ENCODE measurements around the gene RNF167.
A peak's percentile ranks its signal among the peaks of the same experiment; 100 is the strongest.

Gene RNF167

DNA sequence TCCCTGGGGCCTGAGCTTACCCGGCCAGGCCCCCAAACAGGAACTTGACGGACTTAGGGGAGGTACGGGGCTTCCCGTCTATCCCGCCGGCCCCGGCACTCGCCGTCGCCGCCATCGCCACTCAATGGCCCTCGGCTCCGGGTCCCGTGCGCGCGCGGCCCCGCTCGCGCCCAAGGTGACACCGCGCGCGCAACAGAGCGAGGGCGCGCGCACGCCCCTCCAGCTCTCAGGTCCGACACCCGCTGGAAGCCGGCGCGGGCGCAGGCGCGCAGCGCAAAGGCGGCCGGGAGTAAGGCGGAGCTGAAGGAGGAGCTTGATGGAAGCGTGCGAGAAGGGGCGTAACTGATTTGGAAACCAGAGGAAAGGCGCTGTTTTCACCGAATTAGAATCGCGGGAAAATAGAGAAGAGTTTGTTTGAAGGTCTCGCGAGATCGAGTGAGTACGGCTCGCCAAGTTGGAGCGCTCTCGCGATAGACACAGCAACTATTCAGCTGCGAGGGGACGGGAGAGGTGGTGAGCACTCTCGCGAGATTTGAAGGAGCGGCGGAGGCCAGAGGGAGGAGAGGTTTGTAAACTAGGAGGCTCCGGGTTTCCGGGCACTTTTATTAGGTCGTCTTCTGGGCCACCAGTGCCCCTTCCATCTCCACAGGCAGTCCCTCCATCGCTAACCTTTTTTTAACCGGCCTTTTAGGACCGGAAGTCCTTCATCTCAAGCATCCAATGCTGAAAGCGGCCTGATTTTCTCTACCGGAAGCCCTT lies at the start of gene RNF167, which contains the start of gene SLC25A11:
RNF167 (plus strand) TSS at position 473 of the 759 bp plus-strand sequence. CDS start 642 bp downstream, outside the sequence.
SLC25A11 (minus strand) TSS at position 251 of the 759 bp plus-strand sequence; CDS start at position 115, 136 bp downstream.
- H3K27ac Mint-ChIP-seq, result peak within 1 kb of the TSS; percentile 90
- no peaks in the 10 kb centered on the region for H3K9me3 Mint-ChIP-seq
- H3K36me3 Mint-ChIP-seq (ENCODE audit: low read depth), result peaks cover 96% of the 10 kb centered on the region
- H3K4me3 Mint-ChIP-seq, result peak within 1 kb of the TSS; percentile 92
- intact Hi-C loops (cut with micrococcal nuclease), result loop anchor here (1.0 to 2.0 kb wide), 2 partner anchors 8 to 27 kb away; partner anchors contain the start of genes PFN1 and SPAG7
- peaks cover 83% of the 10 kb centered on the region for H3K4me1 Mint-ChIP-seq (ENCODE audit: low read depth)
- no peaks in the 10 kb centered on the region for H3K27me3 Mint-ChIP-seq

DNA sequence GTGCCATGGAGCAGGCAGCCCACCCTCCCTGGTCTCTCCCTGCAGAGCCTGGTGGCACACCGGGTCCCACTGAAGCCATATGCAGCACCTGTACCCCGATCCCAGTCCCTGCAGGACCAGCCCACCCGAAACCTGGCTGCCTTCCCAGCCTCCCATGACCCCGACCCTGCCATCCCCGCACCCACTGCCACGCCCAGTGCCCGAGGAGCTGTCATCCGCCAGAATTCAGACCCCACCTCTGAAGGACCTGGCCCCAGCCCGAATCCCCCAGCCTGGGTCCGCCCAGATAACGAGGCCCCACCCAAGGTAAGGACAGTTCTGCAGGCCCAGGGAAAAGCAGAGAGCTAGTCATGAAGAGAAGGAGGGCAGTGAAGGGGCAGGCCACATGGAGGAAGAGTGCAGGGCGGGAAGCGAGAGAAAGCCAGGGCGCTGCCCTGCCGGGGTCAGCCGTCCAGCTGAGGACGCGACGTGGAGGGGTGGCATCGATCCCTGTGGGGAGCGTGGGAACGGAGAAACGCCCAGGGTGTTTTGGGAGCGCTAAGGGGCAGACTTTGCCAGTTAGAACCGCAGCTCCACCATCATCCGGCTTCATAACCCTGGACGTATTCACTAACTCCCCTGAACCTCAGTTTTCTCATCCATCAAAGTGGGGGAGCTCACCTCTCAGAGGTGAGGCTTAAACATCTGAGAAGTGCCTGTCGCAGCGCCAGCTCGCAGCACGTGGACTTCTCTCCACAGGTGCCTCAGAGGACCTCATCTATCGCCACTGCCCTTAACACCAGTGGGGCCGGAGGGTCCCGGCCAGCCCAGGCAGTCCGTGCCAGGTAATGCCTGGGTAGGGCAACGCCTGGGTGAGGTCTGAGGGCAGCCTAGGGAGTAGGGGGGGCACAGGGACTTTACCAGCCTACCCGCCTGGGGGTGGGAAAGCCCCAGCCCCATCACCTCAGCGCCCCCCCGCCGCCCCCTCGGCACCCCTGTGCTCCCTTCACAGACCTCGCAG lies 48.4 kb upstream of the RNF167 start:
- H3K36me3 Mint-ChIP-seq (ENCODE audit: low read depth), result peaks cover 99% of the 10 kb centered on the region
- no peaks in the 10 kb centered on the region for H3K27me3 Mint-ChIP-seq
- intact Hi-C loops (cut with micrococcal nuclease), result no loop called here
- no peaks in the 10 kb centered on the region for H3K9me3 Mint-ChIP-seq
- H3K27ac Mint-ChIP-seq, result no peak overlapping the region
- H3K4me1 Mint-ChIP-seq (ENCODE audit: low read depth), result peaks cover 36% of the 10 kb centered on the region
- no peak overlapping the region for H3K4me3 Mint-ChIP-seq

DNA sequence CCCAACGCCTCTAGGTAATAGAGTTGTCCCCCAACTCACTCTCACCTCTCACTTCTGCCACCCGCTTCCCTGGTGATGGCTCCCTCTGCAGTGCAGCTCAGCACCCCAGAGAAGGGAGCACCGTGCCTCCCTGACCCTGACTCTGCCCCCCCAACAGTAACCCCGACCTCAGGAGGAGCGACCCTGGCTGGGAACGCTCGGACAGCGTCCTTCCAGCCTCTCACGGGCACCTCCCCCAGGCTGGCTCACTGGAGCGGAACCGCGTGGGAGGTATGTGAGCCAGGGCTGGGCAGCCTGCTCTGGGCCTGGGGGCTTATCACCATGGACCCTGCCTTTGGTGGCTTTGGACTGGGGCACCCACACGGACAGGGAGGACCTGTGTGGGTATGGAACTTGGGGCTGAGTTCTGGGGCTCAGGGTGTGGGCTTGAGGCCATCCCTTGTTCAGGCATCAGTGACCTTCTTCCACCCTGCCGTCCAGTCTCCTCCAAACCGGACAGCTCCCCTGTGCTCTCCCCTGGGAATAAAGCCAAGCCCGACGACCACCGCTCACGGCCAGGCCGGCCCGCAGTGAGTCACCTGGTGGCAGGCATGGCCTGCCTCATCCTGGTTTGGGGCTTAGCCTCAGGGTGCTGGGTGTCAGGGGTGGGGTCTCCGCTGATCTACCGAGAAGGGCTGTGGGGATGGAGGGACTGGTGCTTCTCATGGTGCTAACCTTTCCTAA lies 47.4 kb upstream of the RNF167 start:
- Mint-ChIP-seq H3K27me3 (no peaks in the 10 kb centered on the region), H3K4me1 (ENCODE audit: low read depth) (peaks cover 39% of the 10 kb centered on the region), H3K36me3 (ENCODE audit: low read depth) (peaks cover 99% of the 10 kb centered on the region), H3K4me3 (no peak overlapping the region), H3K9me3 (no peaks in the 10 kb centered on the region), H3K27ac (no peak overlapping the region)
- intact Hi-C loops (cut with micrococcal nuclease), result no loop called here

DNA sequence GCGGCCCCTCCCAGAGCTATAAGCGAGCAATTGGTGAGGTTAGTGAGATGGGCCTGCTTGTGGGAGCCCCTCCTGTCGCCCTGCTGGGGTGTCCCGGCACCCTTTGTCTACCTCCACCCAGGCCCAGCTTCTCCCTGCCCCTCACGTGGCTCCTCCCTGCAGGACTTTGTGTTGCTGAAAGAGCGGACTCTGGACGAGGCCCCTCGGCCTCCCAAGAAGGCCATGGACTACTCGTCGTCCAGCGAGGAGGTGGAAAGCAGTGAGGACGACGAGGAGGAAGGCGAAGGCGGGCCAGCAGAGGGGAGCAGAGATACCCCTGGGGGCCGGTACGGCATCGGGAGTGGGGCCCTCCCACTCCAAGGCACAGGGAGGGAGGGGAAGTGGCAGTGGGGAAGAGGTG lies 46.8 kb upstream of the RNF167 start:
- H3K36me3 Mint-ChIP-seq (ENCODE audit: low read depth), result peaks cover 98% of the 10 kb centered on the region

DNA sequence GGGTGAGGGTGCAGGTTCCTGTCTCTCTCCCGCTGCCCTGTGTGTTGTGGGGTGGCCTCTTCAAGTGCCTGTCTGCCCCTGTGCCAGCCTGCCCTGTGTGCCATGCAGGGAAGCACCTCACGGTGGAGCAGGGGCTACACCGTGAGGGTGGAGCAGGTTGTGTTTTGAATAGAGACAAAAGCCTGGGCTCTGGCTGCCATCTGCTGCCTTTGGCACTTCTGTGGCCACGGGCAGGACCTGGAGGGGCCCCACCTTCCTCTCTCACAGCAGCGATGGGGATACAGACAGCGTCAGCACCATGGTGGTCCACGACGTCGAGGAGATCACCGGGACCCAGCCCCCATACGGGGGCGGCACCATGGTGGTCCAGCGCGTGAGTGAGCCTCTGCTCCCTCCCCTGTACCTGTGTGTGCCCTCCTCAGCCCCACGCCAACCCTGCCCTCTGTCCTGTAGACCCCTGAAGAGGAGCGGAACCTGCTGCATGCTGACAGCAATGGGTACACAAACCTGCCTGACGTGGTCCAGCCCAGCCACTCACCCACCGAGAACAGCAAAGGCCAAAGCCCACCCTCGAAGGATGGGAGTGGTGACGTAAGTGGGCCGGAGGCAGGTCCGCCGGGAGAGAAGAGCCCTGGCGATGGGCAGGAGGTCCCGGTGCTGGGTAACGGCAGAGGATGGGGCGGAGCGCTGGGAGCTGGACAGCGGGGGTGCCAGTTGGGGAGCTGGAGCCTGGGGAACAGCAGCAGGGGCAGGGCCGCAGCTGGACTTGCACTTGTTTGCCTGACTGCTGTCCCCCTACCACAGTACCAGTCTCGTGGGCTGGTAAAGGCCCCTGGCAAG lies 46.1 kb upstream of the RNF167 start:
- Mint-ChIP-seq H3K9me3 (no peaks in the 10 kb centered on the region), H3K27me3 (peaks cover 4% of the 10 kb centered on the region), H3K4me3 (no peak overlapping the region), H3K36me3 (ENCODE audit: low read depth) (peaks cover 92% of the 10 kb centered on the region), H3K4me1 (ENCODE audit: low read depth) (peaks cover 50% of the 10 kb centered on the region), H3K27ac (no peak overlapping the region)
- intact Hi-C loops (cut with micrococcal nuclease), result no loop called here

More for the DNA sequence above, 46.8 kb upstream of the RNF167 start:
- Mint-ChIP-seq H3K4me3 (no peak overlapping the region), H3K9me3 (no peaks in the 10 kb centered on the region), H3K4me1 (ENCODE audit: low read depth) (peaks cover 45% of the 10 kb centered on the region), H3K27me3 (no peaks in the 10 kb centered on the region), H3K27ac (no peak overlapping the region)
- intact Hi-C loops (cut with micrococcal nuclease), result no loop called here

DNA sequence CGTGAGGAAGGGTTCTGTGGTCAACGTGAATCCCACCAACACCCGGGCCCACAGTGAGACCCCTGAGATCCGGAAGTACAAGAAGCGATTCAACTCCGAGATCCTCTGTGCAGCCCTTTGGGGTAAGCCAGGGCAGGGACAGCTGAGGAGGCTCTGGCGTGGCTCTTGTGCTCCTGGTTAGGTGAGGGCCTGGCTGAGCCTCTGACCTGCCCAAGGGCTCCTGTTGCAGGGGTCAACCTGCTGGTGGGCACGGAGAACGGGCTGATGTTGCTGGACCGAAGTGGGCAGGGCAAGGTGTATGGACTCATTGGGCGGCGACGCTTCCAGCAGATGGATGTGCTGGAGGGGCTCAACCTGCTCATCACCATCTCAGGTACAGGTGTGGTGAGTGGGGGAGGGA lies 44.9 kb upstream of the RNF167 start:
- H3K27ac Mint-ChIP-seq, result no peak overlapping the region
- intact Hi-C loops (cut with micrococcal nuclease), result no loop called here
- peaks cover 80% of the 10 kb centered on the region for H3K36me3 Mint-ChIP-seq (ENCODE audit: low read depth)
- H3K9me3 Mint-ChIP-seq, result no peaks in the 10 kb centered on the region
- peaks cover 60% of the 10 kb centered on the region for H3K4me1 Mint-ChIP-seq (ENCODE audit: low read depth)
- H3K27me3 Mint-ChIP-seq, result peaks cover 11% of the 10 kb centered on the region
- H3K4me3 Mint-ChIP-seq, result no peak overlapping the region

DNA sequence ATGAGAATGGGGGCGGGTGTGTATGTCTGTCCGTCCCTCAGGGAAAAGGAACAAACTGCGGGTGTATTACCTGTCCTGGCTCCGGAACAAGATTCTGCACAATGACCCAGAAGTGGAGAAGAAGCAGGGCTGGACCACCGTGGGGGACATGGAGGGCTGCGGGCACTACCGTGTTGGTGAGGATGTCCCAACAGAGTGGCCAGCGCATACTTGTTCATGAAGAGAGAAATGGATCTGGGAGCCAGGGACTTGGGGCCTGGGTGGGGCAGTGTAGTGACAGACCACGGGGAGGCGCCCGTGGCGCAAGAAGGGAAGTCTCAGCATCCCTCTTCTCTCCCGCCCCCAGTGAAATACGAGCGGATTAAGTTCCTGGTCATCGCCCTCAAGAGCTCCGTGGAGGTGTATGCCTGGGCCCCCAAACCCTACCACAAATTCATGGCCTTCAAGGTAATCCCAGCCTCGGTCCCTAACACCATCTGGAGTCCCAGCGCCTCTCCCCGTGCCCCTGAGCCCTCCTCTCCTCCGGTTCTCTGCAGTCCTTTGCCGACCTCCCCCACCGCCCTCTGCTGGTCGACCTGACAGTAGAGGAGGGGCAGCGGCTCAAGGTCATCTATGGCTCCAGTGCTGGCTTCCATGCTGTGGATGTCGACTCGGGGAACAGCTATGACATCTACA lies 44.3 kb upstream of the RNF167 start:
- H3K27ac Mint-ChIP-seq, result no peak overlapping the region
- intact Hi-C loops (cut with micrococcal nuclease), result no loop called here

DNA sequence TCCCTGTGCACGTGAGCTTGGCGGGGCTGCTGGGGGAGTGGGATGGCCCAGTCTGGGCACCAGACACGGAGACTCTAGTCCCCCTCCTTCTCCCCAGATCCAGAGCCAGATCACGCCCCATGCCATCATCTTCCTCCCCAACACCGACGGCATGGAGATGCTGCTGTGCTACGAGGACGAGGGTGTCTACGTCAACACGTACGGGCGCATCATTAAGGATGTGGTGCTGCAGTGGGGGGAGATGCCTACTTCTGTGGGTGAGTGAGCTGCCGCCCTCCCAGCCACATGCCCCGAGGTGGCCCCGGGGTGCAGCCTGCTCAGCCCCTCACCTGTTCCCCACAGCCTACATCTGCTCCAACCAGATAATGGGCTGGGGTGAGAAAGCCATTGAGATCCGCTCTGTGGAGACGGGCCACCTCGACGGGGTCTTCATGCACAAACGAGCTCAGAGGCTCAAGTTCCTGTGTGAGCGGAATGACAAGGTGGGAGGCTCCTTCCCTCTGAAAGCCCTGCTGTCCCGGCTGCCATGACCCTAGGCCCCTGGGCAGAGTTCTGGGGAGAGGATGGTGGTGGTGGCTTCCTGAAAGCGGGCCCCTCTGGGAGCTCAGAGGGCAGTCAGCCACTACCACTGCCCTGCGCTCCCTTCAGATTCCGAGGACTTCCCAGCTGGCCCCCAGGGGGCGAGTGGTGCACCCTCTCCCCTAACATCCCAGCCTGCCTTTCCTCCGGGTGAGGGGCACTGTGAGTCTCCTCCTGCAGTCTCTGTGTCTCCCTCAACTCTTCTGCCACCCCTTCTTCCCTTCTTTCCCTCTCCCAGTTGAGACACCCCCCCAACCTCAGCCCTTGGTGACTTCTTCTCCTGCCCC lies 43.5 kb upstream of the RNF167 start:
- Mint-ChIP-seq H3K27ac (no peak overlapping the region), H3K4me1 (ENCODE audit: low read depth) (peaks cover 74% of the 10 kb centered on the region), H3K27me3 (peaks cover 21% of the 10 kb centered on the region), H3K4me3 (no peak overlapping the region), H3K36me3 (ENCODE audit: low read depth) (peaks cover 65% of the 10 kb centered on the region), H3K9me3 (no peaks in the 10 kb centered on the region)
- intact Hi-C loops (cut with micrococcal nuclease), result no loop called here

More for the DNA sequence above, 44.3 kb upstream of the RNF167 start:
- Mint-ChIP-seq H3K4me3 (no peak overlapping the region), H3K27me3 (peaks cover 17% of the 10 kb centered on the region), H3K9me3 (no peaks in the 10 kb centered on the region), H3K4me1 (ENCODE audit: low read depth) (peaks cover 67% of the 10 kb centered on the region), H3K36me3 (ENCODE audit: low read depth) (peaks cover 73% of the 10 kb centered on the region)

DNA sequence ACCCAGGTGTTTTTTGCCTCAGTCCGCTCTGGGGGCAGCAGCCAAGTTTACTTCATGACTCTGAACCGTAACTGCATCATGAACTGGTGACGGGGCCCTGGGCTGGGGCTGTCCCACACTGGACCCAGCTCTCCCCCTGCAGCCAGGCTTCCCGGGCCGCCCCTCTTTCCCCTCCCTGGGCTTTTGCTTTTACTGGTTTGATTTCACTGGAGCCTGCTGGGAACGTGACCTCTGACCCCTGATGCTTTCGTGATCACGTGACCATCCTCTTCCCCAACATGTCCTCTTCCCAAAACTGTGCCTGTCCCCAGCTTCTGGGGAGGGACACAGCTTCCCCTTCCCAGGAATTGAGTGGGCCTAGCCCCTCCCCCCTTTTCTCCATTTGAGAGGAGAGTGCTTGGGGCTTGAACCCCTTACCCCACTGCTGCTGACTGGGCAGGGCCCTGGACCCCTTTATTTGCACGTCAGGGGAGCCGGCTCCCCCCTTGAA lies 42.8 kb upstream of the RNF167 start:
- Mint-ChIP-seq H3K36me3 (ENCODE audit: low read depth) (peaks cover 59% of the 10 kb centered on the region), H3K4me3 (no peak overlapping the region), H3K27ac (no peak overlapping the region), H3K4me1 (ENCODE audit: low read depth) (peaks cover 78% of the 10 kb centered on the region), H3K27me3 (peaks cover 25% of the 10 kb centered on the region), H3K9me3 (no peaks in the 10 kb centered on the region)
- intact Hi-C loops (cut with micrococcal nuclease), result no loop called here

DNA sequence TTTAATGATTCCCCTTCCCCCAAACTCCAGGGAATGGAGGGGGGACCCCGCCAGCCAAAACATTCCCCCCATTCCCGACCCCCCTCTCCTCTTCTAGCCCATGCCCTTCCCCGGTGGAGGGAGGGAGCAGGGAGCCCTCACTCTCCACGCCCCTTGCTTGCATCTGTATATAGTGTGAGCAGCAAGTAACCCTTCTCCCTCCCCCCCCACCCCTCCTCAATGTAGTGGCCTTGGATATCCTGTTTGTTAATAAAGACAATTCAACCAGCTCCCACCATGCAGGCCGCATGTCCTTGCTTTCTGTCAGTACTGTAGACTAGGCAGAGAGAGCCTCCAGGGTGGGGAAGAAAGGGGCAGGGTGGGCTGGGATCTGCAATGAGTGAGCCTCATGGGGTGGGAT lies 42.3 kb upstream of the RNF167 start:
- H3K36me3 Mint-ChIP-seq (ENCODE audit: low read depth), result peaks cover 53% of the 10 kb centered on the region
- peaks cover 30% of the 10 kb centered on the region for H3K27me3 Mint-ChIP-seq
- peaks cover 83% of the 10 kb centered on the region for H3K4me1 Mint-ChIP-seq (ENCODE audit: low read depth)
- H3K9me3 Mint-ChIP-seq, result no peaks in the 10 kb centered on the region
- intact Hi-C loops (cut with micrococcal nuclease), result no loop called here
- H3K4me3 Mint-ChIP-seq, result no peak overlapping the region
- H3K27ac Mint-ChIP-seq, result no peak overlapping the region

DNA sequence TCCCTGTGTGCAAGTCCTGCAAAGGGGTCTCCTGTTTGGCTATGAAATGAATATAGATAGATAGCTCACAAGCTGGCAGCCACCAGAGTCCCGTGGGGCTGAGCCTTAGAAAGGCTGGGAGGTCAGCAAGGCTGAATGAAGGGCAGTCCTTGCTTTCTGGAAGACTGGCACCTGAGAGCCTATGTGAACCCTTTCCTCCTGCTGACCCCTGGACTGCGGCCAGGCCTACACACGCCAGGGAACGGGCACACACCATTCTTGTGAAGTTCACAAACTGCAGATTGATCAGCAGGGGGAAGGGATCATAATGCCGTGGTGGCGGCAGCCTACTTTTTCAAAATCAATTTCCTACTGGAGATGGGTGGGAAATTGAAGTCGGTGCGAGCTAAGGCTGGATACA lies 41.7 kb upstream of the RNF167 start:
- peak overlapping the region; percentile 68 for H3K4me3 Mint-ChIP-seq
- H3K9me3 Mint-ChIP-seq, result no peaks in the 10 kb centered on the region
- H3K36me3 Mint-ChIP-seq (ENCODE audit: low read depth), result peaks cover 47% of the 10 kb centered on the region
- peaks cover 84% of the 10 kb centered on the region for H3K4me1 Mint-ChIP-seq (ENCODE audit: low read depth)
- H3K27me3 Mint-ChIP-seq, result peaks cover 33% of the 10 kb centered on the region
- intact Hi-C loops (cut with micrococcal nuclease), result no loop called here
- H3K27ac Mint-ChIP-seq, result peak overlapping the region; percentile 47

DNA sequence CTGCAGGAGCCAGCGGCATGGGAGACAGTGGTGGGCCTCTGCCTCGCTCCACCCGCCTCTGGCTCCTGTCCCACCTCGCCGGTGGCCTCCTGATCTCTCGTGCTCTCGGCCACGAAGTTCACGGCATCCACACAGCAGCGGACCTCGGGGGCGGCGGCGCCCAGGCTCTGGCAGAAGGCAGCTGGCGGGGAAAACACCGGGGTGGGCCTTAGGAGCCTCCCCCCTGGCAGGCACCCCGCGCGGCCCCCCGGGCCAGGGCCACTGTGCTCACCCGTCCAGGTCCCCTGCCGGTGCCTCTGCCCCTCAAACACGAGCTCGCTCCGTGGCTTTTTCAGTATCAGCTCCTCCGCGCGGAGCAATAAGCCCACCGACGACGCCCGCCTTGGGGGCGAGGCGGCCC lies 41.1 kb upstream of the RNF167 start:
- intact Hi-C loops (cut with micrococcal nuclease), result no loop called here
- Mint-ChIP-seq H3K27me3 (peaks cover 35% of the 10 kb centered on the region), H3K36me3 (ENCODE audit: low read depth) (peaks cover 42% of the 10 kb centered on the region), H3K9me3 (no peaks in the 10 kb centered on the region), H3K27ac (peak overlapping the region; percentile 82), H3K4me1 (ENCODE audit: low read depth) (peaks cover 83% of the 10 kb centered on the region), H3K4me3 (peak overlapping the region; percentile 68)

Data from dendritic cell treated with granulocyte-macrophage colony-stimulating factor and Interleukin-4, amounts not matched to agents 40 ng/mL and 50 ng/mL, for 4 days (primary cell).